HL-60 (cell line): ENCODE results near the gene CD37.

Source experiments
- CTCF ChIP-seq: IDR thresholded peaks from one replicate; pipeline ENCODE4 v1.5.1; 2011; ENCODE audit warnings: low read length, control low read depth, inconsistent platforms; ENCODE audit not compliant: insufficient read depth
- GABPA ChIP-seq: IDR thresholded peaks from 2 replicates; pipeline ENCODE4 v1.6.1; 2012; ENCODE audit warnings: low read depth
- POLR2AphosphoS5 ChIP-seq: IDR thresholded peaks from 2 replicates; pipeline ENCODE4 v1.6.1; 2012; ENCODE audit warnings: low read depth
- REST ChIP-seq: IDR thresholded peaks from 2 replicates; pipeline ENCODE4 v1.6.1; 2012; ENCODE audit warnings: low read depth; ENCODE audit not compliant: insufficient replicate concordance
- SPI1 ChIP-seq: IDR thresholded peaks from 2 replicates; pipeline ENCODE4 v1.6.1; 2012; ENCODE audit warnings: low read depth, mild to moderate bottlenecking, borderline replicate concordance

GRCh38 chr19:49301866-49302252 is 33.3 kb upstream of the CD37 start:
- TF ChIP-seq POLR2AphosphoS5 (no peak), CTCF (no peak), SPI1 (no peak), GABPA (no peak), REST (no peak)
